C4-2B (cell line): ENCODE results near the gene ZDHHC1.
A peak's percentile ranks its signal among the peaks of the same experiment; 100 is the strongest.

ENCODE experiments used
- H3K27ac ChIP-seq: fragments of 450-650 bp; 2 replicates; pipeline ENCODE4 v1.5.1; 2017
- CTCF ChIP-seq: fragments of 450-650 bp; conservative IDR thresholded peaks from 2 replicates; pipeline ENCODE4 v1.5.1; 2017; ENCODE audit warnings: mild to moderate bottlenecking
- ZFX ChIP-seq: fragments of 450-650 bp; IDR thresholded peaks from 2 replicates; pipeline ENCODE4 v1.6.1; 2017

ZDHHC1 gene

GRCh38 chr16:67435758-67436164 lies 19.5 kb upstream of the ZDHHC1 start:
- no peak for TF ChIP-seq ZFX
- no peak overlapping the region for H3K27ac ChIP-seq

GRCh38 chr16:67433131-67433719 lies 16.9 kb upstream of the ZDHHC1 start:
- peak overlapping the region; percentile 94; the same call in 1 of the 2 replicates for H3K27ac ChIP-seq
- TF ChIP-seq ZFX (no peak), CTCF (no peak)

- TF ChIP-seq CTCF (no peak), ZFX (no peak)
- peak overlapping the region; percentile 94 for H3K27ac ChIP-seq
Measured at GRCh38 chr16:67432506-67432890, 16.2 kb upstream of the ZDHHC1 start.

GRCh38 chr16:67431775-67432505 lies 15.7 kb upstream of the ZDHHC1 start:
- TF ChIP-seq ZFX (no peak), CTCF (no peak)
- peak overlapping the region; percentile 94 for H3K27ac ChIP-seq

GRCh38 chr16:67430977-67431774 lies 14.9 kb upstream of the ZDHHC1 start, which contains the start of gene HSD11B2:
Gene HSD11B2, plus strand, starts transcription at chr16:67431121. Its CDS starts 128 bp downstream, at chr16:67431249.
- no peak for TF ChIP-seq ZFX
- no peak; the same call in 1 of the 2 replicates for TF ChIP-seq CTCF
- peak within 1 kb of the TSS; percentile 94 for H3K27ac ChIP-seq

- H3K27ac ChIP-seq = peak overlapping the region; percentile 94
- TF ChIP-seq ZFX = no peak
Measured at GRCh38 chr16:67430504-67430976, 14.3 kb upstream of the ZDHHC1 start.

GRCh38 chr16:67429799-67430503 lies 13.7 kb upstream of the ZDHHC1 start:
- H3K27ac ChIP-seq = peak overlapping the region; percentile 94
- TF ChIP-seq ZFX = no peak
- TF ChIP-seq CTCF = no peak
